Muscle layer of colon (tissue), 2 donors: Measurements from ENCODE around the gene EMC9.

Experiments used
- H3K27ac ChIP-seq: one replicate; pipeline ENCODE4 v1.7.0; 2013; ENCODE audit warnings: low read depth, mild to moderate bottlenecking, low read length, moderate library complexity
- H3K27me3 ChIP-seq, 2 donors: one replicate each; pipeline ENCODE4 v1.7.0; 2013; ENCODE audit warnings: low read length in 2 of 2, mild to moderate bottlenecking in 2 of 2; ENCODE audit not compliant: insufficient read depth in 2 of 2, control insufficient read depth in 1 of 2
- H3K36me3 ChIP-seq: one replicate; pipeline ENCODE4 v1.7.0; 2013; ENCODE audit warnings: mild to moderate bottlenecking, low read length; ENCODE audit not compliant: insufficient read depth
- H3K4me1 ChIP-seq: one replicate; pipeline ENCODE4 v1.7.0; 2013; ENCODE audit warnings: mild to moderate bottlenecking, low read length; ENCODE audit not compliant: insufficient read depth
- H3K4me3 ChIP-seq, 2 donors: one replicate each; pipeline ENCODE4 v1.7.0; 2013; ENCODE audit warnings: low read length in 2 of 2, low read depth in 1 of 2, mild to moderate bottlenecking in 1 of 2, moderate library complexity in 1 of 2
- H3K9ac ChIP-seq: one replicate; pipeline ENCODE4 v1.7.0; 2013; ENCODE audit warnings: low read length
- H3K9me3 ChIP-seq: one replicate; pipeline ENCODE4 v1.7.0; 2013; ENCODE audit warnings: mild to moderate bottlenecking, low read length
- donor health status: abdominal sarcoma.
- donor health status: Adenocarcinoma of cecum.

Gene EMC9

GRCh38 chr14:24145690-24146452 lies 4.5 kb upstream of the EMC9 start:
- H3K27me3 ChIP-seq, result no peaks in the 10 kb centered on the region
- H3K4me3 ChIP-seq, result peak overlapping the region; percentile 14 to 88
- H3K4me1 ChIP-seq, result peaks cover 36% of the 10 kb centered on the region
- H3K36me3 ChIP-seq, result peaks cover 30% of the 10 kb centered on the region
- H3K9me3 ChIP-seq, result no peaks in the 10 kb centered on the region
- peak overlapping the region; percentile 83 for H3K9ac ChIP-seq
- peak overlapping the region; percentile 99 for H3K27ac ChIP-seq

- Histone ChIP-seq H3K9ac (no peak overlapping the region), H3K4me1 (peaks cover 36% of the 10 kb centered on the region), H3K27me3 (no peaks in the 10 kb centered on the region), H3K36me3 (peaks cover 25% of the 10 kb centered on the region), H3K4me3 (peak overlapping the region in 1 of 2 donors; percentile 88), H3K9me3 (no peaks in the 10 kb centered on the region), H3K27ac (no peak overlapping the region)
Observed at GRCh38 chr14:24145219-24145618, 3.8 kb upstream of the EMC9 start.

GRCh38 chr14:24144451-24144850 lies 3.1 kb upstream of the EMC9 start:
- Histone ChIP-seq H3K9me3 (no peaks in the 10 kb centered on the region), H3K4me3 (no peak overlapping the region), H3K27me3 (no peaks in the 10 kb centered on the region), H3K27ac (no peak overlapping the region), H3K9ac (no peak overlapping the region), H3K4me1 (peaks cover 33% of the 10 kb centered on the region), H3K36me3 (peaks cover 22% of the 10 kb centered on the region)

GRCh38 chr14:24143511-24143910 lies 2.1 kb upstream of the EMC9 start:
- Histone ChIP-seq H3K4me1 (peaks cover 24% of the 10 kb centered on the region), H3K27ac (no peak overlapping the region)

GRCh38 chr14:24139272-24139934 lies 2.0 kb downstream of the EMC9 start:
- no peak overlapping the region for H3K4me3 ChIP-seq
- H3K27ac ChIP-seq, result no peak overlapping the region
- no peak overlapping the region for H3K9ac ChIP-seq
- peaks cover 23% of the 10 kb centered on the region for H3K4me1 ChIP-seq
- H3K27me3 ChIP-seq, result no peaks in the 10 kb centered on the region
- H3K9me3 ChIP-seq, result no peaks in the 10 kb centered on the region
- peaks cover 40% of the 10 kb centered on the region for H3K36me3 ChIP-seq

More at GRCh38 chr14:24143511-24143910, 2.1 kb upstream of the EMC9 start:
- Histone ChIP-seq H3K36me3 (peaks cover 26% of the 10 kb centered on the region), H3K9ac (no peak overlapping the region), H3K27me3 (no peaks in the 10 kb centered on the region), H3K9me3 (no peaks in the 10 kb centered on the region), H3K4me3 (no peak overlapping the region)

- Histone ChIP-seq H3K27me3 (no peaks in the 10 kb centered on the region), H3K36me3 (peaks cover 33% of the 10 kb centered on the region), H3K4me1 (peaks cover 23% of the 10 kb centered on the region), H3K27ac (no peak overlapping the region), H3K9ac (no peak overlapping the region), H3K9me3 (no peaks in the 10 kb centered on the region), H3K4me3 (no peak overlapping the region)
Observed at GRCh38 chr14:24138396-24139271, 2.8 kb downstream of the EMC9 start.

- Histone ChIP-seq H3K27me3 (no peaks in the 10 kb centered on the region), H3K9ac (peak overlapping the region; percentile 49), H3K4me1 (peaks cover 23% of the 10 kb centered on the region), H3K4me3 (peak overlapping the region in 1 of 2 donors; percentile 63), H3K36me3 (peaks cover 27% of the 10 kb centered on the region), H3K27ac (no peak overlapping the region), H3K9me3 (no peaks in the 10 kb centered on the region)
Observed at GRCh38 chr14:24137529-24138395, 3.6 kb downstream of the EMC9 start.

- Histone ChIP-seq H3K36me3 (peaks cover 27% of the 10 kb centered on the region), H3K27ac (peak overlapping the region; percentile 99), H3K9me3 (no peaks in the 10 kb centered on the region), H3K27me3 (no peaks in the 10 kb centered on the region), H3K9ac (peak overlapping the region; percentile 49), H3K4me3 (peak overlapping the region; percentile 63 to 85), H3K4me1 (peaks cover 19% of the 10 kb centered on the region)
Observed at GRCh38 chr14:24136684-24137528, 4.5 kb downstream of the EMC9 start.

- Histone ChIP-seq H3K36me3 (peaks cover 27% of the 10 kb centered on the region), H3K27me3 (no peaks in the 10 kb centered on the region), H3K4me1 (peaks cover 17% of the 10 kb centered on the region), H3K27ac (peak within 1 kb of the TSS; percentile 99), H3K9ac (peak within 1 kb of the TSS; percentile 49), H3K4me3 (peak within 1 kb of the TSS; percentile 63 to 85), H3K9me3 (no peaks in the 10 kb centered on the region)
Observed at GRCh38 chr14:24135834-24136683, 5.3 kb downstream of the EMC9 start, which contains the start of gene PSME1. Gene PSME1 (plus strand): TSS chr14:24136194. CDS start chr14:24136263, 69 bp downstream.
